ENCODE data around the gene MIDN. TPM values are rescaled to one million over a fixed set of nuclear protein-coding genes. Genes with fewer than 3 reads are reported as not detected.
"Not testable (repeated sequence)": the region's sequence is repeated elsewhere in the genome, so short reads cannot be mapped to it uniquely, and the experiment has no call there.

MIDN gene
- total RNA-seq, 2 experiments from 2014 or later: 75.2 to 80.7 TPM

DNA sequence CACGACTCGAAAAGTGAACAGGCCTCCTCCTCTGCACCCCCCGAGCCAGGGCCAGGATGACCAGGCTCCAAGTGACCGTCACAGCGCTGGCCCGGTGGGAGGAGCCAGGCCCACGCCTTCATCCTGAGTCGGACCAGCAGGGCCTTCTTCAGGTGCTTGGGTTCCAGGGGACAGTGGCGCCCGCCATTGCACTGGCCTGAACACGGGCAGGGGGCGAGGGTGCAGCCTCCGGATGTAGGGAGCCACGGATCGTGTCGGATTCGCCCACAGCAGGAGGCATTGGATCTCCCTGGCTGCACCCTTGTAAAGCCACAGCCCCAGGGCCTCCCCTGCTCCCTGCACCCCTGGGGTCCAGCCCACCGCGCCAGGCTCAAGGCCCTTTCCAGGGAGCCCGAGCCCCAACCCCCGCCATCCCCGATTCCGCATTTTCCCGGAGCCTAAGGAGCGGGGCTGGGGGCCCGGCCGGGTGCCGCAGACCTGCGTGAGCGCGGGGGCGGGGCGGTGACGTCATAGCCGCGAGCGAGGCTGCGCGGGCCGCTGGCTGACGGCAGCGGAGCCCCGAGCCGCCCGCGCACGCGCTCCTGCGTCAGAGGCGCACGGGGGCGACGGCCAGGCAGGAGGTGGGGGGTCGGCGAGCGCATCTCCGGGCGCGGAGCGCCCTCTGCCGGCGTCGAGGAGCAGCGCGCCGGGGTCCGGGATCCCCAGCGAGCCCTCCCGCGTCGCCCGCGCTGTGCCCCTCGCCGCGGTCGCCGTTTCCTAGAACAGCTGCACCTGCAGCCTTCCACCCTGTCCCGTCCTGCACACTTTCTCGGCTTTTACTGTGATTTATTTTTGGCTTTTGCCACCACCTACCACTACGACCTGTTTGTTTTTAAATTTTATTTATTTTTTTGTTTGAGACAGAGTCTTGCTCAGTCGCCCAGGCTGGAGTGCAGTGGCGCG lies 8.3 kb upstream of the MIDN start:
- POLR2A ChIA-PET: interaction anchor here (1.6 to 7.7 kb wide), 2 partner anchors 26 to 27 kb away, joined by 3 to 385 read pairs; partner anchors contain the start of gene CIRBP
- no peaks in the 10 kb centered on the region for H3K36me3 Mint-ChIP-seq

DNA sequence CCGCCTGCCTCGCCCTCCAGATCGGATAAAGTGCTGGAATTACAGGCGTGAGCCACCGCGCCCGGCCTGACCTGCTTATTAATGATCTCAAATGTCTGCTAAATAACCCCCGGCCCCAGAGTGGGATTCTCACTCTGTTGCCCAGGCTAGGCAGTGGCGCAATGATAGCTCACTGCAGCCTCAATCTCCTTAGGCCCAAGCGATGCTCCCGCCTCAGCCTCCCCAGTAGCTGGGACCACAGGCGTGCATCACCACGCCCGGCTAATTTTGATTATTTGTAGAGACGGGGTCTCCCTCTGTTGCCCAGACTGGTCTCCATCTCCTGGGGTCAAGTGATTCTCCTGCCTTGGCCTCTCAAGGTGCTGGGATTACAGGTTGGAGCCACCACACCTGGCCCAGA lies 7.5 kb upstream of the MIDN start:
- peaks cover 24% of the 10 kb centered on the region for H3K4me1 Mint-ChIP-seq
- no peak for ATAC-seq (ENCODE audit: low read depth)

More for the DNA sequence above, 8.3 kb upstream of the MIDN start:
- Mint-ChIP-seq H3K4me3 (peak overlapping the region; percentile 64), H3K9me3 (no peaks in the 10 kb centered on the region), H3K27me3 (peaks cover 18% of the 10 kb centered on the region), H3K4me1 (peaks cover 24% of the 10 kb centered on the region), H3K27ac (peak overlapping the region; percentile 34)
- peak; percentile 96 for DNase-seq
- ATAC-seq (ENCODE audit: low read depth): peak; percentile 50

DNA sequence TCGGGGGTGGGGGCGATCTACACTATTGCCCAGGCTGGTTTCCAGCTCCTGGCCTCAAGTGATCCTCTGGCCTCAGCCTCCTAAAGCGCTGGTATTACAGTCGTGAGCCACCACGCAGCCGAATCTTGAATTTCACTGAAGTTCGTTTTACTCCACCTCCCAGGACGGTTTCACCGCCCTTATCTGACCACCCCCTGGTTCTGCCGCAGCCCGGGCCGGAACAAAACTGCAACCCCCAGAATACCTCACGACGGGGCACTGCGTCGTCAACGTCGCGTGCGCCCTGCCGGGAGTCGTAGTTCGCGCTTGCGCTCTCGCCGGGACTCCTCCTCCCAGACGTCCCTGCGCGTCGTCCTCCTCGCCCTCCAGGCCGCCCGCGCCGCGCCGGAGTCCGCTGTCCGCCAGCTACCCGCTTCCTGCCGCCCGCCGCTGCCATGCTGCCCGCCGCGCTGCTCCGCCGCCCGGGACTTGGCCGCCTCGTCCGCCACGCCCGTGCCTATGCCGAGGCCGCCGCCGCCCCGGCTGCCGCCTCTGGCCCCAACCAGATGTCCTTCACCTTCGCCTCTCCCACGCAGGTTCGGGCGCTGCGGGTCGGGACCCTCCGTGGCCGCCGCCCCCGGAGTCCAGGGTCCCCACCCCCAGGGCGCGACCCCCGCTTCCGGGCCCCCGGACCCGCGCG lies 6.8 kb upstream of the MIDN start, which contains the start of gene ATP5F1D:
Gene ATP5F1D (plus strand): TSS at position 335 of the 679 bp plus-strand sequence. CDS start 100 bp downstream, at position 435.
- Mint-ChIP-seq H3K9me3 (no peaks in the 10 kb centered on the region), H3K4me3 (peak within 1 kb of the TSS; percentile 85), H3K27me3 (peaks cover 15% of the 10 kb centered on the region), H3K36me3 (no peaks in the 10 kb centered on the region), H3K27ac (peak within 1 kb of the TSS; percentile 93), H3K4me1 (peaks cover 24% of the 10 kb centered on the region)
- DNase-seq (peak; percentile 92), ATAC-seq (ENCODE audit: low read depth) (peak; percentile 75)
- POLR2A ChIA-PET: interaction anchor here (0.5 to 7.7 kb wide), 6 partner anchors 11 to 576 kb away, joined by 3 to 385 read pairs (median 4); partner anchors contain the start of genes CIRBP and FAM174C

More for the DNA sequence above, 7.5 kb upstream of the MIDN start:
- Mint-ChIP-seq H3K27me3 (peaks cover 17% of the 10 kb centered on the region), H3K9me3 (no peaks in the 10 kb centered on the region), H3K27ac (peak overlapping the region; percentile 93), H3K36me3 (no peaks in the 10 kb centered on the region), H3K4me3 (peak overlapping the region; percentile 85)
- POLR2A ChIA-PET: interaction anchor here (0.5 to 7.7 kb wide), 6 partner anchors 12 to 575 kb away, joined by 3 to 385 read pairs (median 4); partner anchors contain the start of genes CIRBP and FAM174C
- DNase-seq: no peak

- Mint-ChIP-seq H3K27ac (peak overlapping the region; percentile 83), H3K4me1 (peaks cover 17% of the 10 kb centered on the region), H3K9me3 (no peaks in the 10 kb centered on the region), H3K4me3 (peak overlapping the region; percentile 71), H3K27me3 (peaks cover 5% of the 10 kb centered on the region), H3K36me3 (no peaks in the 10 kb centered on the region)
- peak; percentile 38 for ATAC-seq (ENCODE audit: low read depth)
- peak; percentile 92 for DNase-seq
- POLR2A ChIA-PET: interaction anchor here (0.5 to 7.7 kb wide), 10 partner anchors 9 to 217 kb away, joined by 3 to 385 read pairs (median 6); partner anchors contain the start of genes CIRBP, FAM174C and POLR2E
Observed at GRCh38 chr19:1243768-1244692, 4.4 kb upstream of the MIDN start.

GRCh38 chr19:1244693-1245451 lies 3.5 kb upstream of the MIDN start:
- POLR2A ChIA-PET: interaction anchor here (0.5 to 7.7 kb wide), 11 partner anchors 8 to 218 kb away, joined by 3 to 385 read pairs (median 4); partner anchors contain the start of genes CIRBP, FAM174C and POLR2E
- Mint-ChIP-seq H3K9me3 (no peaks in the 10 kb centered on the region), H3K27me3 (no peaks in the 10 kb centered on the region), H3K4me3 (peak overlapping the region; percentile 71), H3K27ac (peak overlapping the region; percentile 83), H3K4me1 (peaks cover 15% of the 10 kb centered on the region), H3K36me3 (no peaks in the 10 kb centered on the region)
- no peak for ATAC-seq (ENCODE audit: low read depth)
- no peak for DNase-seq

DNA sequence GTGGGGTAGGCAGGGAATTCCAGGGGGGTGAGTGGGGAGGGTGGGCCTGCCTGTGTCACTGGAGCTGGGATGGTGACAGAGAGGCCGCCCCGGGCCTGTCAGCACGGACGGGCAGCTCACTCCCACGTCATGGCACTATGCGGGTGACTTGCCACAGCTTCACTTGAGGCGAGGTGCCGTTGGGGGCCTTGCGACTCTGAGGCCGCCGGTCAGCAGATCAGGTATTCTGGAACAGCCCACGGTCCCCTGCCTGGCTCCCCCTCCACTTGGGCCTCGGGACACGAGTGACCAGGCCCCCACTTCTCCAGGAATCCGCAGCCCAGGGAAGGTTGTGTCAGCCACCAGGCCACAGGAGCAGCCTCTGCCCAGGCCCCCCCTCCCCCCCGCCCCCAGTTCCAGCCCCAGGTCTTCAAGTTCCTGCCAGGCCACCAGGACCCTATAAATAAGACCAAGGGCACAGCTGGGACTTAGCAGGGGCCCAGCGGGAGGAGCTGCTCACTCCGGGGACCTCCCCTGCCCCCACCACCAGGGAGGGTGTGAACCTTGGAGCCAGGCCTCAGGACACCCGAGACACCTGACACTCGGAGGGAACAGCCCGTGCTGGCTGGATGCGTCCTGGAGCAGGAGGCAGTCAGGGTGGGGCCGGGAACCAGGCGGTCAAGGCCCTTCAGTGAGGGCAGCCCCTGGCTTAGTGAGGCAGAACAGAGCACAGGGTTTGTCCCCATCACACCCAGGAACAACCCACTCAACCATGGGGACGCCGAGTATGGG lies 2.7 kb upstream of the MIDN start:
- POLR2A ChIA-PET: interaction anchor here (7.7 kb wide), 1 partner anchor 21 kb away, joined by 385 read pairs; the partner anchor contains the start of gene CIRBP
- Mint-ChIP-seq H3K36me3 (no peaks in the 10 kb centered on the region), H3K27ac (no peak overlapping the region), H3K27me3 (no peaks in the 10 kb centered on the region), H3K4me3 (no peak overlapping the region), H3K9me3 (no peaks in the 10 kb centered on the region), H3K4me1 (peaks cover 15% of the 10 kb centered on the region)
- ATAC-seq (ENCODE audit: low read depth) (no peak), DNase-seq (no peak)

DNA sequence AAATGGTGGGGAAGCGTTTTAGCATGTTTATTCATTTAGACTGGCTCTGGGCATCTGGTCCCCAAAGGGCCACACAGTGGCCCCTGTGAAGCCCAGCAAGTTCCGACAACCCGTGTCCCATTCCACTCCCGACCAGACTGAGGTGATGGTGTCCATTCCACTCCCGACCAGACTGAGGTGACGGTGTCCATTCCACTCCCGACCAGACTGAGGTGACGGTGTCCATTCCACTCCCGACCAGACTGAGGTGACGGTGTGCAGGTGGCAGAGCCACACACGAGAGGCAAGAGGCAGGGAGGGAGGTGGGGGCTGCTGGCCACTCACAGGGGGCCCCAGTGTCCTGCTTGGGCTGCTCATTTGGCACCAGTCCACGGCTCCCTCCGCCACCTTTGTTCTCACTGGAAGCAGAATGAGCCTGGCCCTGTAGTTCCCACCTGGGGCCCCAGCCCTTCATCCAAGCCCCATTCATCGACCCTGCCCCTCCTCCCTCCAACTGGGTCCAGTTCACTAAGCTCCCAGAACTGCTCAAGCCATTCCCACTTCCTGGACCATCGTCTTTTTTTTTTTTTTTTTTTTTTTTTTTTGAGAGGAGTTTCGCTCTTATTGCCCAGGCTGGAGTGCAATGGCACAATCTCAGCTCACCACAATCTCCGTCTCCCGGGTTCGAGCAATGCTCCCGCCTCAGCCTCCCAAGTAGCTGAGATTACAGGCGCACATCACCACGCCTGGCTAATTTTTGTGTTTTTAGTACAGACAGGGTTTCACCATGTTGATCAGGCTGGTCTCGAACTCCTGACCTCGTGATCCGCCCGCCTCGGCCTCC lies 1.9 kb upstream of the MIDN start:
- H3K4me3 Mint-ChIP-seq; ATAC-seq (ENCODE audit: low read depth); H3K9me3 Mint-ChIP-seq; H3K27me3 Mint-ChIP-seq; H3K36me3 Mint-ChIP-seq; DNase-seq: not testable (repeated sequence)
- Mint-ChIP-seq H3K4me1 (peaks cover 10% of the 10 kb centered on the region), H3K27ac (peak overlapping the region; percentile 25)
- POLR2A ChIA-PET: interaction anchor here (0.6 to 7.7 kb wide), 4 partner anchors 15 to 180 kb away, joined by 3 to 385 read pairs (median 4); partner anchors contain the start of gene CIRBP

- H3K27me3 Mint-ChIP-seq: no peaks in the 10 kb centered on the region
- peak overlapping the region; percentile 5 for H3K4me3 Mint-ChIP-seq
- H3K9me3 Mint-ChIP-seq: no peaks in the 10 kb centered on the region
- H3K4me1 Mint-ChIP-seq: peaks cover 9% of the 10 kb centered on the region
- ATAC-seq (ENCODE audit: low read depth): no peak
- DNase-seq: no peak
- H3K27ac Mint-ChIP-seq: peak overlapping the region; percentile 63
- POLR2A ChIA-PET: interaction anchor here (1.5 to 7.7 kb wide), 2 partner anchors 14 to 19 kb away, joined by 3 to 385 read pairs; partner anchors contain the start of gene CIRBP
- H3K36me3 Mint-ChIP-seq: peaks cover 8% of the 10 kb centered on the region
Observed at GRCh38 chr19:1247748-1248138, 640 bp upstream of the MIDN start.

DNA sequence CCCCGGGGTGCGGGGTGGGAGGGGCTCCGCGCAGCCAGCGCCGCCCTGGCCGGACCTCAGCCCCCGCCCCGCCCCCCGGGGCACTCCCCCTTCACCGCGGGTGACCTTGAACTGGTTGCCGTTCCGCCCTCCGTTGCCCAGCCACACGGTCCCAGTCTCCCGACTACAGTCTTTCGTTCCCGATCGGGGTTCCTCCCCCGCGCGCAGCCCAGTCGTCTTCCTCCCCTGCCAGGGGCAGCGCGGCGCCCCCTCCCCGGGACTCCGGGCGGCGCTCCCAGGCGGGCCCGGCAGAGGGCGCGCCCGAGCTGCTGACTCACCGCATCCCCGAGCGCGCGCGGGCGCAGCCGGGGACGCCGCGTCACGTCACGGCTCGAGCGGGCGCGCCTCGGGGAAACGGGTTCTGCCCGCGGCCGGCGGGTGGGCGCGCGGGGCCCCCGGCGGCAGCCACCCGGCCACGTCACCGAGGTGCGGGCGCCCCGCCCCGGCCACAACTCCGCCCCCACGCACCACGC lies 459 bp downstream of the MIDN start:
- H3K27ac Mint-ChIP-seq: peak overlapping the region; percentile 85
- no peaks in the 10 kb centered on the region for H3K27me3 Mint-ChIP-seq
- peaks cover 8% of the 10 kb centered on the region for H3K36me3 Mint-ChIP-seq
- peak; percentile 8 for ATAC-seq (ENCODE audit: low read depth)
- H3K9me3 Mint-ChIP-seq: no peaks in the 10 kb centered on the region
- POLR2A ChIA-PET: interaction anchor here (0.9 to 1.5 kb wide), 4 partner anchors 10 to 20 kb away, joined by 3 to 13 read pairs (median 8); partner anchors contain the start of gene CIRBP
- peak overlapping the region; percentile 81 for H3K4me3 Mint-ChIP-seq
- H3K4me1 Mint-ChIP-seq: peaks cover 7% of the 10 kb centered on the region
- peak; percentile 95 for DNase-seq

DNA sequence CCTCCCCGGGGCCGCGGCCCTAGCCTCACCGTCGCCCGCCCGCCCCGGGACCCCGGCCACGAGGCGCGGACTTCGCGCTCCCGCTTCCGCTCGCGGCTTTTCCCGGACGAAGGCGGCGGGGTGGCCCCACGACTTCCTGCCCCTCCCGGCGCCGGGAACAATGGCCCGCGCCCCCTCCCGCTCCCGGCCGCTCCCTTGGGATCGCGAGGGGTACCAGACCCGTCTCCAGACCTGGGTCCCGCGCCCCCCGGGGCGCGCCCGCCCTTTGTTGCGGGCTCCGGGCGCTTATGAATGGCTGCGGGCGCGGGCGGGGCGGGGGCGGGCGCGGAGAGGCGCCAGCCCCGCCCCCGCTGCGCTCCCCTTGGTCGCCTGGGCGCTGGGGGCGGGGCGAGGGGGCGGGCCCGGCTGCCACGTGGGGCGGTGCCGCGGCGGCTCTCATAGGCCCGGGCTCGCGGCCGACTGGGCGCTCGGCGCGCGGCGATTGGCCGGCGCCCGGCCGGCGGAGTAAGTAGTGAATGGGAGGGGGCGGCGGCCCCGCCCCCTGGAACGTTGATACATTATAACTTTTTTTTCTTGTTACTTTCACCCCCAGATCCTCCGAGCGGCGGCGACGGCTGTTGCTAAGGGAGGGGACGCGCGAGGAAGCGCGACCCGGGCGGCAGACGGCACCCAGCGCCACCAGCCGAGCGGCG lies 1.1 kb downstream of the MIDN start:
- H3K4me3 Mint-ChIP-seq: peak overlapping the region; percentile 82
- H3K9me3 Mint-ChIP-seq: no peaks in the 10 kb centered on the region
- H3K36me3 Mint-ChIP-seq: peaks cover 8% of the 10 kb centered on the region
- H3K4me1 Mint-ChIP-seq: peaks cover 7% of the 10 kb centered on the region
- peak; percentile 94 for DNase-seq
- no peaks in the 10 kb centered on the region for H3K27me3 Mint-ChIP-seq
- POLR2A ChIA-PET: interaction anchor here (0.9 to 1.5 kb wide), 7 partner anchors 10 to 20 kb away, joined by 3 to 13 read pairs (median 5); partner anchors contain the start of gene CIRBP
- peak; percentile 47 for ATAC-seq (ENCODE audit: low read depth)
- H3K27ac Mint-ChIP-seq: peak overlapping the region; percentile 82
